Fibroblast of upper back skin (primary cell): ENCODE data around the gene SLC16A8.
"Not testable (repeated sequence)": the region's sequence is repeated elsewhere in the genome, so short reads cannot be mapped to it uniquely, and the experiment has no call there.

ENCODE experiments used
- DNase-seq: peaks from one replicate; pipeline ENCODE4 v3.0.0-alpha.2; 2013

The SLC16A8 gene

DNA sequence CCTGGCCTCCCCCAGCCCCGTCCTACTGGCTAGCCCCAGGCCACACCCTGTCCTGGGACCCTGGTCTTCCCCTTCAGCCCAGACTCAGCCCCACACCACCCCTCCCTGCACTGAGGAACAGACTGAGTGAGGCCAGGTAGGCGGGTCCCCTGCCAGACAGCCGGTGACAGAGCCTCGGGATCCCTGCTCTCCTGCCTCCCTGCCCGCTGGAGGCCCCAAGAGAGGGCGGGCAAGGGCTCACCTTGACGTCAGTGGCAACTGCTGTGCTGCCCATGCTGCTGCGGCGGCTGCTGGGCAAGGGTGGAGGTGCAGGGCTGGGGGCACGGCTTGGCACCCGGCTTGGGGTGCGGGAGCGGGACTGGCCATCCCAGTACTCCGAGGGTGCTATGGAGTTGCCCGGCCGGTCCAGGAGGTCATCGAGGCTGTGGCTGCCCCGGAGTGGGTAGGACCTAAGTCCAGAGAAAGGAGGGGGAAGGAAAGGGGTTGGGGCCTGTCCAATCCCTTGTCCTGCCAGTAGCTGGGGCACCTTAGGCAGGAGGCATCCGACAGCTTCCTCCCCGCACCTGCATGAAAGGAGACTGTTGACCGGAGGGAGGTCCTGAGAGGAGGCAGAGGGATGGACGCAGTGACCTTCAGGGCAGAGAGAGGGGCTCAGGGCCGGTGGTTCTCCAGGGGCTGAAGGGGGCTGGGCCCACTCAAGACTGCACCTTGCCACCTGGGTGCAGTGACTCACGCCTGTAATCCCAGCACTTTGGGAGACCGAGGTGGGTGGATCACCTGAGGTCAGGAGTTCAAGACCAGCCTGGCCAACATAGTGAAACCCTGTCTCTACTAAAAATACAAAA, 2.2 kb upstream of the SLC16A8 start:
- no peak for DNase-seq

DNA sequence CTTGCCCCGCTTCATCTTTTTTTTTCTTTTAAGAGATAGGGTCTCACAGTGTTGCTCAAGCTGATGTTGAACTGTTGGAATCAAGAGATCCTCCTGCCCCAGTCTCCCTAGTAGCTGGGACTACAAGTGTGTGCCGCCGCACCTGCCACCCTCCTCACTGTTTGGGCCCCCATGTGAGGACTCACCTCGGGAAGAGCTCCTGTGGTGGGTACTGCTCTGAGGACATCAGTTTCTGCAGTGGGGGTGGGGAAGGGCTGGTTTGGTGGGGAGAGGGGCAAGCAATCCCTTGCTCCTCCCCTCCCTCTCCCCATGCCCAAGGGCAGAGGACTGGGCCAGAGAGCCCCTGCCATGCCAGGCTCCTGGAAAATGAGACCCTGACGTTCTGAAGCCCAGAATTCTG, 1.5 kb upstream of the SLC16A8 start:
- no peak for DNase-seq

DNA sequence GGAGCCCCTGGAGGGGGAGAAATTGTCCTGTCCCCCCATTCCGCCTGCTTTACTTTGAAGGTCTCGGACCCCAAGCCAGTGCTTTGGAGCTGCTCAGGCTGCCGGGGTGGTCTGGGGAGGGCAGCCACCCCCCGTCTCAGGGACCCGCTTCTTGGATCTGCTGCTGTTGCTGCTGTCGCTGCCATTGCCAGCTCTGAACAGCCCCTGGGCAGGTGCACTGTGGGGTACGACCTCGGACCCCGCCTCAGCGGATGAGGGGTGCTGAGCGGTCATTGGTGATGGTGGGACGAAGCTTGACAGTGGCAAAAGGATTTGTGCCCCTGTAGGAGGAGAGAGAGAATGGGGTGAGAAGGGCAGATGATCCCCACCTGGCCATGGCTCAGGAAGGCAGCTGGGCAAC, 1.1 kb upstream of the SLC16A8 start:
- DNase-seq = no peak

DNA sequence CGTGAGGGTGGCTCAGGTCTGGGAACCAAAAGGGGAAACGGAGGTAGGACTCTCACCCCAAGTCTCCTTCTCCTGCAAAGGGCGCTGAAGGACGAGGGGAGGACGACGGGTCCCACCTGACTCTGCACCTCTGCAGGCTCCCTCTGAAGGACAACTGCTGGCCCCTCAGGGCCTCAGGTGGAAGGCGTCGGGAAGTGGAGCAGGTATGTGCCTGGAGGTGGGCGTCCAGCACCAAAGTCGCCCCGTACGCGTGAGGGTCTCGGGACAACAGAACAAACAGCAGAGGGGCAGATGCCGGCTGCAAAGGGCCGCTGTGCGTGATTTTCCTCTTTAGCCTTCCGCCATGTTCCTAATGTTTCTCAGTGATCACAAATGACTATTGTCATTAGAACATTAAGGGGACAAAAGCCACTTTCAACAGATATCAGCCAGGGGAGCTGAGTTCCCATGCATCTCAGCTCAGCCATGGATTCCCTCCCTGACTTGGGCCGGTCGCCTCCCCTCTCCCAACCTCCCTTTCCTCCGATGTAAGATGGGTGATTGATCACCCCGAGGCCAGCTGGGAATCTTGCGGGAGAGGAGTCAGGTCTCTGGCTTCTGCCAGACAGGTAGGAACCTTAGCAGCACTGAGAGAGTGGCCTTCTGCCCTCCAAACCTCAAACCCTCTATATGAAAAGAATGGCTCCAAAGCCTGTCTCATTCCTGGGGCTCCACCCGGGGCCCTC, 836 bp downstream of the SLC16A8 start:
- DNase-seq = no peak

DNA sequence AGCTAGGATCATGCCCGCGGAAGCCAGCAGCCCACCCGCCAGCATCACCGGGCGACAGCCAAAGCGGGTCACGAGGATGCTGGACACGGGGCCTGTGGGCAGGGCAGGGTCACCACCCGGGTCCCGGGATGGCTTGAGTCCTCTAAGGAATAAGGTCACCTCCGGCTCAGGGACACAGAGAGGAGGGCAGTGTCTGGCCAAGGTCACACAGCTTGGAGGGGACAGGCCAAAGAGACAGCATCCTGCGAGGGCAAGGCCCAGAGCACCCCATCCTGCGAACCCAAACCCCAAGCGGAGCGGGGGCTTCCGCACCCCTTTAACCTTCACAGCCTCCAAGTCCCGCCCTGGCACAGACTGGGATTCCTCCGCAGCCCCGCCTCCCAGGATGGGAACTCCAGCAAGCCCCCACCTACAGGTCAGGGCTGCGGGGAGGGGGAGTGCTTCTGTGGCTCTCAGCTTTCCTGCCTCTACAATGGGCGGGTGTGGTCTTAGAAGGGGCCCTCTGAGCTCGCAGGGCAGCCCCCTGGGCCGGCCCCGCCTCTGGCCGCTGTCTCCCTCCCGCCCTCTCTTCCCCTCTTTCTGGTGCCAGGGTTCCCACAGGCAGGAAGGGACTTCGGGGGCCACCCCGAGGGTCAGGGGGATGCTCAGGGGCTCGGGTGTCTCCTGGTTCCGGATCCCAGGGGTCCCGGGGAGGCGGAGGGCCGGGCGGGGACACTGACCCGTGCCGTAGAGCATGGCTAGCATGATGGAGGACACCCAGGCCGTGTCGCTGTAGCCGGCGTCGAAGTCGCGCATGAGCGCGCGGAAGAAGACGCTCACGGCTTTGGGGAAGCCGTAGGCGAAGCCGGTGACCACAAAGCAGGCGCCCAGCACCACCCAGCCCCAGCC, 1.8 kb downstream of the SLC16A8 start:
- DNase-seq = no peak

DNA sequence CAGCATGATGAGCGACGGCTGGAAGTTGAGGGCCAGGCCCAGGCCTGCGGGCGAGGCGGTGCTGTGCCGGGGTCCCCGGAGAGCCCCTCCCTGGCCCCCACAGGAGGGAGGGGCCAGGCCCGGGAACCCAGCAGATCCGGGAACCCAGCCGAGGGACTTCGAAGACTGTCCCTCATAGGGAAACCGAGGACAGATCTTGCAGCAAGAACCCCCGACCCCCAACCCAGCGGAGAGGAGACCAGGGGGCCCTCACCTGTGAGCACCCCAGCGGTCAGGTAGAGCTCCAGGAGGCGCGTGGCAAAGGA, 2.4 kb downstream of the SLC16A8 start:
- DNase-seq = no peak

DNA sequence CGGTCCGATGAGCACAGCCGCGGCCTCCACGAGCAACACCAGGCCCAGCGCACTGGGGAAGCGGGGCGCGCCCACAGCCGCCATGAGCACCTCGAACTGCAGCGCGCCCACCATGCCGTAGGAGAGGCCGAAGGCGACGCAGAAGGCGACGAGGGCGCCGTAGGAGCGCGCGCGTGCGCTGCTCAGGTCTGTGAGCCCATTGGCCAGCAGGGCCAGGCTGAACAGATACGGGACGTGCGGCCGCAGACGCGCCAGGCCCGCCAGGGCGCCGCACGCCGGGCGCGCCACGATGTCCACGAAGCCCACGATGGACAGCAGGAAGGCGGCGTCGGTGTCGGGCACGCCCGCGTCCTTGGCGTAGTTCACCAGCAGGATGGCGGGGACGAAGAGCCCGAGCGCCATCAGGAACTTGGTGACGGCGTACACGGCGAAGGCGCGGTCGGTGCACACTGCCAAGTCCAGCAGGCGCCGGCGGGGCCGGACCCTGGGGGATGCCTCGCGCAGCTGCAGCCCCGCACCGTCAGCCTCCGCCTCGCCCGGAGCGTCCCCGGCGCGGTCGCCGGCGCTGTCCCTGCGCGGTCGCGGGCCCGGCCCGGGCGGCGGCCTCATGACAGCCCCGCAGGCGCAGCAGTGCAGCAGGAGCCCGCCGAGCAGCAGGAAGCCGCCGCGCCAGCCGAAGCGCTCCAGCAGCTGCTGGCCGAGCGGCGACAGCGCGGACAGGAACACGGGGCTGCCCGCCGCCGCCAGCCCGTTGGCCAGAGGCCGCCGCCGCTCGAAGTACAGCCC, 2.9 kb downstream of the SLC16A8 start:
- DNase-seq = peak; percentile 37

DNA sequence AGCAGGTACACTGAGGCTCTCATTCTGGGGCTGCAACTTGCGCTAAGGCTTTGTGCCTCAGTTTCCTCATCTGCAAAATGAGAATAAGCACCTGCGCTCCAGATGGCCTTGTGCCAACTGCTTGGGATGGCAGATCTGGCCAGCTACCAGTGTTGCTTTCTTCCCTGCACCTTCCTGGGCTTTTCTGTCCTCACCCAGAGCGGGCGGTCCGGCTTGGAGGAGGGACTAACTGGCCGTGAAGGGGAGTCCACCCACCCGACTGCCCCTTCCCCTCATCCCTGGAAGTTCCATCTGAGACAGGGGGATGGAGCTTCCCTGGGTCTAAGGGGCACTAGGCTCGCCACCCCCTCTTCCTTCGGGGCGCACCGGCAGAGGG, 3.5 kb downstream of the SLC16A8 start:
- no peak for DNase-seq

DNA sequence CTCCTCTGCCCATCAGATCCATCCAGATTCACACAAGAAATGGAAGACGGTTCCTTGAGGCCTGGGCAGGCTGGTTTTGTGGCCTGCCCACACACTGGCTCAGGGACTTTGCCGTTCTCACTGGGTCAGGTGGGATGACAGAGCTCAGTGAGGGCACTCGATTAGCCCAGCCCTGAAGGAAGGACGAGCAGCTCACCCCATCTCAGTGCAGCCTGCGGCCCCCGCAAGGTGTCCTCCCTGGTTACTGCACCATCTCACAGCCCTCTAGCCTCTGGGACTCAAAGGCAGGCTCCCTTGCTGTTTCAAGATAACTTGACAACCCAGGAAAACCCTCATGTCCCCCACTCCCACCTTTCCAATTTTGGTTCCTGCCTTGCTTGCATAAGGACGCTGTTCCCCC, 4.2 kb downstream of the SLC16A8 start:
- no peak for DNase-seq

DNA sequence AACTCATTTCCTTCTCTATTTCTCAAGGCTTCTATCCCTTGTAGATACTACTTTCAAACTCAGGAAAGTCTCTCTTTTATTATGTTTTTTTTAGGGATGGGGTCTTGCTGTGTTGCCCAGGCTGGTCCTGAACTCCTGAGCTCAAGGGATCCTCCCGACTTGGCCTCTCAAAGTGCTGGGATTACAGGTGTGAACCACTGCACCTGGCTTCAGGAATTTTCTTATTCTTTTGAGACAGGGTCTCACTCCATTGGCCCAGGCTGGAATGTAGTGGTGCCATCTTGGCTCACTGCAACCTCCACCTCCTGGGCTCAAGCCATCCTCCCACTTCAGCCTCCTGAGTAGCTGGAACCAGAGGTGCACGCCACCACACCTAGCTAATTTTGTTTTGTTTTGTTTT, 4.8 kb downstream of the SLC16A8 start:
- DNase-seq = not testable (repeated sequence)

DNA sequence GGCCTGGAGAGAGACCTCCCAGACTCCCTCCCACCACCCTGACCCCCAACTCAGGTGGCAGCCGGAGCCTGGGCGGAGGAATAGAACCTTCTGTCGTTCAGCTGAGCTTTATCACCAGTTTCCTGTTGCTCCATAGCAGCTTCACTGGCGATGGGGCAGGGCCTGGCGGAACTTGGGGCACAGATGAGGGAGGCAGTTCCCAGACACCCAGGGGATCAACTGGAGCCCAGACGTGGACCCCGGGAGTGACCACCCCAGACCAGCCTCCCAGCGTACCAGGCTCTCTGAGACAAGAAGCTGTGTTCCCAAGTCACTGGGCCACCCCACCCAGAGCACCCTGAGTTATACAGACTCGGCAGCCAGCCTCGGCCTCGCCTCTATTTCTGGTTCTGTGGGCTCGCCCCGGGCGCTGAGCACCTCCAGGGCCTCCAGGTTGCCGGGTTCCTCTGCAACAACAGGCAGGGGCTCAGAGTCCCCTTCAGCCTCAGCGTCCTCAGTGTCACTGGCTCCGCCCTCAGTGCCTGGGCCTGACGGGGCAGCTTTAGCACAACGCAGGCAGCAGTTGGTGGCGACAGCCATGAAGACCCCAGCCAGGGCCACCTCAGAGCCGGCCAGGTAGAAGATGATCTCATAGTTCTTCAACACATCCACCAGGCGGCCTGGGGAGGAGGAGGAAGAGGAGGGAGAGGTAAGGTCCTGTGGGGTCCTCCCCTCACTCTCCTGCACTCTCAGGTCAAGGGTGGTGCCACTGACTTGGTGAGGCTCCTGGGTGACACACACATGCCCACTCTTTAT, 5.7 kb downstream of the SLC16A8 start:
- DNase-seq = no peak

DNA sequence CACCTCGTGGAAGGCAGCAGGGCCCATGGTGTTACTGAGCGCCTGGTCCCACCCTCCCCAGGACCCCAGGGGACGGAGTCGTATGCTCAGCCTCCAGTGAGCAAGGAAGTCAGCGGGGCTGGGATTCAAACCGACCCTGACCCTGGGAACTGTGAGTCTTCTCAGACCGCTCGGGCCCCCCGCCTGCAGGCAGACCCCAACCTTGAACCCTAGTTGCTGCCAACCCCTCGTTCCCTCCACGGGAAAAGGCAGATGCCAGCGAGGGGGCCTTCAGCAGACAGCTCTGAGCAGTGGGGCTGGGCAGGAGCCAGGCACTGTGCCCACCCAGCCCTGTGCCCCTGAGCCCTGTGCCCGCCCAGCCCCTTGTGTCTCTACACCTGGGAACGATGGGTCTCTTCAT, 6.4 kb downstream of the SLC16A8 start:
- no peak for DNase-seq

DNA sequence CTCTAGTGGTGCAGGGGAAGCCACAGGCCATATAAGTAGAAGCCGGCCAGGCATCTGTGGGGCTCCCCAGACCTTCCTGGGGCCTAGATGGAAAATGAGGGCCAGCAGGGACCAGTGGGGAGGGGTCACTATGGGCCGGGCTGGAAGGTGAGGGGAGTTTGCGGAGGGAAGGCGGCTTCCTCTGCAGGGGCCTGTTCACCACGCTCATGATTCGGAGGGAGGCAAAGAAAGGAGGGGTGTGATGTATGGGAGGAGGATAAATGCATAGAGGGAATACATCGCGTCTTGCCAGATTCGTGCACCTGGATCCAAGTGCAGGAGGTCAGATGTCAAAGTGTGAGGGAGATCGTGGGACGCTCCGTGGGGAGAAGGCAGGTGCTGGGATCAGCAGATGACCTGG, 6.9 kb downstream of the SLC16A8 start:
- no peak for DNase-seq

DNA sequence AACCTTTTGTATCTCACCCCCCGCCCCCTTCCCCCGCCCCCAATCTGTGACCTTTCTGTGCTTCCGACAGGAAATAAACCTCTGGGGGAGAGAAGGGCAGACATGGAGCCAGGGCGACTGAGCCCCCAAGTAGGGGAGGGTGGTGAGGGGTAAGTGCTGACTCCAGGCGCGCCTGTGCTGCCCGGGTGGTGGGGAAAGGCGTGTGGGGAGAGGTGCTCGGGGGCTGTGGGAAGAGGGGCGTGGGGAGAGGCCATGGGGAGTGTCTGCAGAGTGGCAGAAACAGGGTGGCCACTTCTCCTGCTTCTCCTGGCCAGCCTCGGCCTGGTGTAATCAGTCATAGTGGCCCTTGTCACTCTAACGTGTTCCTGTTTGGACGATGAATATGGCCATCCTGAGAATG, 8.0 kb downstream of the SLC16A8 start:
- DNase-seq = no peak

DNA sequence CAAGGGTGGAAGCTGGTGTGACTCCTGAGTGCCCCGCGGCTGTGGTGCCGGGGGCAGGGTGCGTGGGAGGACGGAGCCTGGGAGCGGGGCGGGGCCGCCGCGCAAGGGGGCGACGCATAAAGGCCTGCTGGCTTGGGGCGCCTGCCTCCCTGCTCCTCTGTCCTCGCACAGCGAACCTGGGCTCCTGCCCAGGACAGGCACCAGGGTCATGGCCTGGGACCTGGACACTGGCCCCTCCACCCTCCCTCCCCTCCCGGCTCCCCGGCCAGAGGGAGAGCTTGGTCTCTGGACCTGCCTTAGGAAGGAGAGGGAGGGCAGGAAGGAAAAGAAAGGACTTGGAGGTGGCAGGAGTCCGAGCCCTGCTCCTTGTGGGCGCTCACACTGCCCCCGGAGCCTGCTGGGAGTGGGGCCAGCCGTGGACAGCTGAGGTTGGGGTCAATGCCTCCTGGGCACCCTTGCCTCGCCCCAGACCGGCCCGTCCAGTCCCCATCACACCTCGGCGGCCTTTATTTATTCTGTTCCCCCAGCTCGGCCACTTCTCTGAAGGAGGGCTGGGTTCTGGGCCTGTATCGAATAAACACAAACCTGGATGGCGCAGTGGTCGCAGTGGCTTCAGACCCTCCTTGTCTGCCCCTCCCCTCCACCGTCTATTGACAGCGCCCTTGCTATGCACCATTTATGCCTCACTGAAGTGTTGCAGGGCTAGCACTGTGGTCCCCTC, 8.7 kb downstream of the SLC16A8 start:
- no peak for DNase-seq

DNA sequence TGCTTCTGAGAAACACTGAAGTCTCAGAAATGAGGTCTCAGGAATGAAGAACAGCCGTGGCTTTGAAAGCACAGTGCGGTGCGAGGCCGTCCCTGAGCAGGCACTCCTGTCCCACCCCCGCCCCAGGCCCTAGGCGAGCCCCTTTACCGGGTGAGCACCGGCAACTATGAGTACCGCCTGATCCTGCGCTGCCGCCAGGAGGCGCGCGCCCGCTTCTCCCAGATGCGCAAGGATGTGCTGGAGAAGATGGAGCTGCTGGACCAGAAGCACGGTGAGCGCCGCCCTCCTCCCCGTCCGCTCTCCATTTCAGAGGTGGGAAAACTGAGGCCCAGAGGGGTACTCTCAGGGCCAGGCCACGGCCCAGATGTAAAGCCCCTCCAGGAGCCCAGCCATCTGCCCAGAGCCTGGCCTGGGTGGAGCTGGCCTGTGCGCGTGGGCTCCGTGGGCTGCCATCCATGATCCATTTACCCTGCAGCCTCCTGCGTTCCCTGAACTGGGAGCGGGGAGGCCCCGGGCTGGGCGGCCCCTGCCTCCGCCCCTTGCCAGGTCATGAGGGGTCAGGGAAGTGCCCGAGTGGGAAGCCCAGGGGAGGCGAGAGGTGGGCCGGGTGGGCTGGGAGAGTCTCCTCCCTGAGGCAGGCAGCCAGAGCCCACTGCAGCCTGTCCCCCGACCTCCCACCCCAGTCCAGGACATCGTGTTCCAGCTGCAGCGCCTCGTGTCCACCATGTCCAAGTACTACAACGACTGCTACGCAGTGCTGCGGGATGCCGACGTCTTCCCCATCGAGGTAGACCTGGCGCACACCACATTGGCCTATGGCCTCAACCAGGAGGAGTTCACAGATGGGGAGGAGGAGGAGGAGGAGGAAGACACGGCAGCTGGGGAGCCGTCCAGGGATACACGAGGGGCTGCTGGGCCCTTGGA, 9.5 kb downstream of the SLC16A8 start:
- DNase-seq = peak; percentile 34

DNA sequence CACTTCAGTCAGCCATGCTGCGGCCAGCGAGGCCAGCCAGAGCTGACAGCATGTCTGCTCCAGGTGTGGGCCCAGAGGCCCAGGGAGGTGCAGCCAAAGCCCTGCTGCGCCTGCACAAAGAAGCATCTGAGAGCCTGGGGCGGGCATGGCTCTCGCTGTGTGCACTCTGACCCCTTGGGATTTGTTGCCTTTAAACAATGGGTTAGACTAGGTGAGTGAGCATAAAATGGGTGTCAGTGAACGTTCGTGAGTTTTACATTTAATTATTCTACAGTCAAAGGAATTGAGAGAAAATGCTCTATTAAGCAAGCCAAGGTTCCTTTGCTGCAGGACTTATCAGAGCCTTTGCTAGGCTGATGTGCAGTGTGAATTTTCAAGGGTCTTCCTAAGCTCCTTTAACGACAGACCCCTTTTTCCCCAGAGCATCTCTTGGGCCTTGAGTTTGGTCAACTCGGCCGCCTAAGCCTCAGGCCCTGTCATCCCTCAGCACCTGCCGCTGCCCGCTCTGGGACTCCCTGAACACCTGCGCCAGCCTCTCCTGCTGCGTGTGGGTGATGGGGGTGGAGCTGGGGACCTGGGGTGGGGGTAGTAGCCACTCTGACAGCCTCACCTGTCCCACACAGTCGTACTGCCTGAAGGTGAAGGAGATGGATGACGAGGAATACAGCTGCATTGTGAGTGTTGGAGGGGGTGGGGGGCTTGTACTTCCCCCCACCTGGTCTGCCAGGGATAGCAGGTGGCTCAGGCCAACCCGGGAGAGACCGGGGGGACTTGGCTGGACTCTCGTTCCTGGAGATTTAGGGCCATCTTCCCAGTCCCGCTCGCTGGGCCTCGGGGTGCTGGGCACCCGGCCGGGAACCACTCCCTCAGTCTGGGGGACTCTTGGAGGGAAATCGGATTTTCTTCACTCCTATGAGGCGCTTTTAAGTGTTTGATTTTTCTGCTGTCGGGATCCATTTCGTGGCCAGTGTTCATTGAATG, 10.5 kb downstream of the SLC16A8 start:
- no peak for DNase-seq

DNA sequence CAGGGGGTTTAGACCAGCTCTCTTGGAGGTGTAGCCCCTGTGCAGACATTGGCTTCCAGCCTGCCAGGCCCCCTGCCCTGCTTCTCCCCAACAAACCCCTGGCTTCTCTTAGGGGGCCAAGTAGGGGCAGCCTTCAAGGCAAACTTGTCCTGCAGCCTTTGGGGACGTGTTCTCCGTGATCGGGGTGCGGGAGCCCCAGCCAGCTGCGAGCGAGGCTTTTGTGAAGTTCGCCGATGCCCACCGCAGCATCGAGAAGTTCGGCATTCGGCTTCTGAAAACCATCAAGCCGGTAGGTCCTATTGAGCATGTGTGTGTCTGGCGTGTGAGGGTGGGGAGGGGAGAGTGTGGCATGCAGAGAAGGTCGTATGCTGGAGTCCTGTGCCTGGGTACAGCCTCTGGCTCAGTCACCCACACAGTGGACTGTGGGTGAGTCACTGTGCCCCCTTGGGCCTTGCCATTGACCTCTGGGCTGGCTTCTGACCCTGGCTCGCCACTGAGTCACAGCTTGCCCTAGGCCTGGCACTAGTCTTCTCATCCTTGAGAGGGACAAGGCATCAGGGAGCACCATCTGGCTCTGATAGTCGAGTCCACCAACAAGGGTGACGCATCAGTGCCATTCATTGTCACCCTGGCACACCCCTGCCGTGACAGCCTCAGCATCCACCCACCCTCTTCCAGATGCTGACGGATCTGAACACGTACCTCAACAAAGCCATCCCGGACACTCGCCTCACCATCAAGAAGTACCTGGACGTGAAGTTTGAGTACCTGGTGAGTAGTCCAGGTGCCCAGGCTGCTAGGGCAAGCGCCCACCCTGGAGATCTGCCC, 11.4 kb downstream of the SLC16A8 start:
- DNase-seq = no peak
